ENCODE measurements around the gene CORO2A. TPM values are rescaled to one million over a fixed set of nuclear protein-coding genes. Genes with fewer than 3 reads are reported as not detected.

The CORO2A gene
- total and polyA plus RNA-seq, 2 of the 13 experiments (the other 11 are each of a cell fraction or from before 2014, with no cell fraction given): 14.4 to 15.3 TPM

DNA sequence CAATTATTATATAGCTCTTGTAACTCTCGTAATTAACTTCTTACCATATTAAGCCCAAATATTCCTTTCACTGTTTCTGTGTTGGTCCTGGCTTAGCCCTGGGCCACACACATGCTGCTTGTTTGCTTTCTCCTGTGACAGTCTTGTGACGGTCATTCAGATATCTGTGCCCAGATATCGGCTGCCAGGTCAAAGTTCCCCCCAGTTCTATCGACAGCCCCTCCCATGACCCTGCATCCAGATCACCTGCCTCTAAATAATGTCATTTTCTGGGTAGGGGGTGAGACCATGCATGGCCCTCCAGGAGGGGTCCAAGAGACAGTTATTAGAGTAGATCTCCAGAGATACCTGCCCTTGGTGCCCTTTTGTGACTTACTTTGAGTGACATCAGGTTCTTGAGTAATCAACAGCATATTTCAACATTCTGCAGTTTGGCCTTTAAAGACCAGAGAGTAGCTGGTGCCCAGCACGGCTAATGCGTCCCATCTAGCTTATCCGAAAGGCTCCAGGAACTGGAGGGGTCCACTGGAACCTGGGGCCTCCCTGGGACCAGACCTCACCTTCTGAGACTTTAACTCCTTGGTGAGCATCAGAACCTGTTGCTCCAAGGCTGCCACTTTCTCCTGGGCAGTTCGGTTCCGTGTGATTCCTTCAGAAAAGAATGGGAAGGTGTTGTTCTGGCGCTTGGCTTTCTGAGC is 36.1 kb upstream of the CORO2A start (continued):
- TF ChIP-seq, protein P1, sequence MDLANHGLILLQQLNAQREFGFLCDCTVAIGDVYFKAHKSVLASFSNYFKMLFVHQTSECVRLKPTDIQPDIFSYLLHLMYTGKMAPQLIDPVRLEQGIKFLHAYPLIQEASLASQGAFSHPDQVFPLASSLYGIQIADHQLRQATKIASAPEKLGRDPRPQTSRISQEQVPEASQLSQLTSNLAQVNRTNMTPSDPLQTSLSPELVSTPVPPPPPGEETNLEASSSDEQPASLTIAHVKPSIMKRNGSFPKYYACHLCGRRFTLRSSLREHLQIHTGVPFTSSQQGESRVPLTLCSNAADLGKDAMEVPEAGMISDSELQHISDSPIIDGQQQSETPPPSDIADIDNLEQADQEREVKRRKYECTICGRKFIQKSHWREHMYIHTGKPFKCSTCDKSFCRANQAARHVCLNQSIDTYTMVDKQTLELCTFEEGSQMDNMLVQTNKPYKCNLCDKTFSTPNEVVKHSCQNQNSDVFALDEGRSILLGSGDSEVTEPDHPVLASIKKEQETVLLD (CRISPR knock-in tag; IDR thresholded peaks at IDR 0.05; ENCODE audit: low read depth): no peak
- TF ChIP-seq MTA3 (CRISPR knock-in tag; IDR thresholded peaks at IDR 0.05) (no peak), ZSCAN12 (CRISPR knock-in tag; IDR thresholded peaks at IDR 0.05) (no peak), SETDB1 (CRISPR knock-in tag; IDR thresholded peaks at IDR 0.05; ENCODE audit: borderline replicate concordance) (no peak), HIVEP1 (CRISPR knock-in tag; IDR thresholded peaks at IDR 0.05) (no peak), SCMH1 (CRISPR knock-in tag; IDR thresholded peaks at IDR 0.05; ENCODE audit: borderline replicate concordance) (no peak), ZNF772 (CRISPR knock-in tag; IDR thresholded peaks at IDR 0.05) (no peak), JUND (CRISPR knock-in tag; IDR thresholded peaks at IDR 0.05) (no peak), ZNF720 (CRISPR knock-in tag; IDR thresholded peaks at IDR 0.05) (no peak), ZNF260 (CRISPR knock-in tag; IDR thresholded peaks at IDR 0.05; ENCODE audit: borderline replicate concordance, low read depth) (no peak), NKX3-1 (CRISPR knock-in tag; IDR thresholded peaks at IDR 0.05) (no peak), ZNF101 (CRISPR knock-in tag; IDR thresholded peaks at IDR 0.05; ENCODE audit: borderline replicate concordance, low read depth) (no peak), ZNF777 (CRISPR knock-in tag; IDR thresholded peaks at IDR 0.05) (0 out of 2 replicates have a peak, but pooled peaks have one; percentile 23), JUNB (CRISPR knock-in tag; IDR thresholded peaks at IDR 0.05; ENCODE audit: borderline replicate concordance) (no peak), NCOR1 (IDR thresholded peaks at IDR 0.05; ENCODE audit: borderline replicate concordance, low read length) (peak; percentile 77), KLF11 (CRISPR knock-in tag; IDR thresholded peaks at IDR 0.05) (no peak), SRSF1 (optimal IDR thresholded peaks at IDR 0.05; ENCODE audit: low read depth, low read length) (no peak), ZSCAN22 (CRISPR knock-in tag; IDR thresholded peaks at IDR 0.05) (no peak), ZNF30 (CRISPR knock-in tag; IDR thresholded peaks at IDR 0.05) (no peak), ZFYVE20 (CRISPR knock-in tag; IDR thresholded peaks at IDR 0.05; ENCODE audit: borderline replicate concordance, low read depth) (no peak), NFRKB (IDR thresholded peaks at IDR 0.05) (no peak), DPF2 (CRISPR knock-in tag; IDR thresholded peaks at IDR 0.05; ENCODE audit: borderline replicate concordance, low read depth) (0 out of 2 replicates have a peak, but pooled peaks have one; percentile 26)
- TF ChIP-seq, protein P2, sequence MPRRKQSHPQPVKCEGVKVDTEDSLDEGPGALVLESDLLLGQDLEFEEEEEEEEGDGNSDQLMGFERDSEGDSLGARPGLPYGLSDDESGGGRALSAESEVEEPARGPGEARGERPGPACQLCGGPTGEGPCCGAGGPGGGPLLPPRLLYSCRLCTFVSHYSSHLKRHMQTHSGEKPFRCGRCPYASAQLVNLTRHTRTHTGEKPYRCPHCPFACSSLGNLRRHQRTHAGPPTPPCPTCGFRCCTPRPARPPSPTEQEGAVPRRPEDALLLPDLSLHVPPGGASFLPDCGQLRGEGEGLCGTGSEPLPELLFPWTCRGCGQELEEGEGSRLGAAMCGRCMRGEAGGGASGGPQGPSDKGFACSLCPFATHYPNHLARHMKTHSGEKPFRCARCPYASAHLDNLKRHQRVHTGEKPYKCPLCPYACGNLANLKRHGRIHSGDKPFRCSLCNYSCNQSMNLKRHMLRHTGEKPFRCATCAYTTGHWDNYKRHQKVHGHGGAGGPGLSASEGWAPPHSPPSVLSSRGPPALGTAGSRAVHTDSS (CRISPR knock-in tag; conservative IDR thresholded peaks at IDR 0.05): no peak
- TF ChIP-seq, protein P3, sequence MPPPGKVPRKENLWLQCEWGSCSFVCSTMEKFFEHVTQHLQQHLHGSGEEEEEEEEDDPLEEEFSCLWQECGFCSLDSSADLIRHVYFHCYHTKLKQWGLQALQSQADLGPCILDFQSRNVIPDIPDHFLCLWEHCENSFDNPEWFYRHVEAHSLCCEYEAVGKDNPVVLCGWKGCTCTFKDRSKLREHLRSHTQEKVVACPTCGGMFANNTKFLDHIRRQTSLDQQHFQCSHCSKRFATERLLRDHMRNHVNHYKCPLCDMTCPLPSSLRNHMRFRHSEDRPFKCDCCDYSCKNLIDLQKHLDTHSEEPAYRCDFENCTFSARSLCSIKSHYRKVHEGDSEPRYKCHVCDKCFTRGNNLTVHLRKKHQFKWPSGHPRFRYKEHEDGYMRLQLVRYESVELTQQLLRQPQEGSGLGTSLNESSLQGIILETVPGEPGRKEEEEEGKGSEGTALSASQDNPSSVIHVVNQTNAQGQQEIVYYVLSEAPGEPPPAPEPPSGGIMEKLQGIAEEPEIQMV (CRISPR knock-in tag; IDR thresholded peaks at IDR 0.05; ENCODE audit: low read depth): no peak
- TF ChIP-seq, protein P4, sequence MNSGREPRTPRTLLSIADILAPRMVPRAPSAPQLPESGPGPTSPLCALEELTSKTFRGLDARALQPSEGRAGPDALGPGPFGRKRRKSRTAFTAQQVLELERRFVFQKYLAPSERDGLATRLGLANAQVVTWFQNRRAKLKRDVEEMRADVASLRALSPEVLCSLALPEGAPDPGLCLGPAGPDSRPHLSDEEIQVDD (CRISPR knock-in tag; IDR thresholded peaks at IDR 0.05; ENCODE audit: borderline replicate concordance): no peak
- TF ChIP-seq, protein P5, sequence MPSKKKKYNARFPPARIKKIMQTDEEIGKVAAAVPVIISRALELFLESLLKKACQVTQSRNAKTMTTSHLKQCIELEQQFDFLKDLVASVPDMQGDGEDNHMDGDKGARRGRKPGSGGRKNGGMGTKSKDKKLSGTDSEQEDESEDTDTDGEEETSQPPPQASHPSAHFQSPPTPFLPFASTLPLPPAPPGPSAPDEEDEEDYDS (CRISPR knock-in tag; IDR thresholded peaks at IDR 0.05): no peak; the same call in 1 of the 2 replicates

Measured in HepG2 (cell line).